Activated T-cell treated with anti-CD3 and anti-CD28 coated beads for 48 hours (primary cell): ENCODE data around the gene DKK2.

Source experiments
- DNase-seq: peaks from one replicate; pipeline ENCODE4 v3.0.0-alpha.2; 2020; ENCODE audit warnings: low read depth

DKK2 gene

DNA sequence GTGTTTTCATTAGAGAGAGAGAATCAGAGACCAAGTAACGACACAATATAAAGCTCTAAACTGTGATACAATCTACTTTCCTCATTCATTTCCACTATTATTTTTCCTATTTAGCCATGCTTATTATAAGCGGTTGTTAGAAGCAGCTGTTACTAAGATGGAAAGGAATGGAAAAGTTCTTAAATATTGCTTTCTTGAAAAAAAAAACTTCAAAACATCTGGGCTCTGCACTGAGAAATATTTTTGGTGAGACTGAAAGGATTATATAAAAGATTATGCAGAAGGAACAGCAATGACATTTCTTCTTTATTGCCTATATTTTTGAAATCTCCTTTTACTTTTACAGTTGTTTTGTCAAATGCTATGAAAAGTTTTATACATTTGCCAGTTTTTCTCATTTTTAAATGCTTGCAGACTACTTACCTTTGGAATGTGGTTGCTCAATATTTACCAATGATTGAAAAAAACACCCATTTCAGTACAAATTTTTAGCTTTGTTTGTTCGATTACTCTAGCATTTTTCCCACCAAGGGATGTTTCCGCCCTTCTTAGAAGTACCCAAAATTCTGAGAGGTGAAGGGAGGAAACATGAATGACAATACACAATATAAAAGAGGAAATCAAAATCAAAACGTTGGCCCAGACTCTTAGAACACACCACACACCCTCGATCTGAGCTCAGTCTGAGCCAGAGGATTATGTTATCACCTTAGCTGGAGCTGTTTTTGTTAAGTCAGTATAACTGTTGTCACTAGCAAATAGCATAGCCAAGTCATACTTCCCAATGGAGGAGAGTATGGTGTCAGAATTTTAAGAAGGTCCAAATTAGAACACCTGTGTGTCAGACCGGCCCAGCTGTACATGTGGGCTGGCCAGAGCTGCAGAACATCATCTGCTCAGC, 18.4 kb downstream of the DKK2 start:
- DNase-seq, result no peak

GRCh38 chr4:107011312-107011711, 24.8 kb downstream of the DKK2 start:
- no peak for DNase-seq

DNA sequence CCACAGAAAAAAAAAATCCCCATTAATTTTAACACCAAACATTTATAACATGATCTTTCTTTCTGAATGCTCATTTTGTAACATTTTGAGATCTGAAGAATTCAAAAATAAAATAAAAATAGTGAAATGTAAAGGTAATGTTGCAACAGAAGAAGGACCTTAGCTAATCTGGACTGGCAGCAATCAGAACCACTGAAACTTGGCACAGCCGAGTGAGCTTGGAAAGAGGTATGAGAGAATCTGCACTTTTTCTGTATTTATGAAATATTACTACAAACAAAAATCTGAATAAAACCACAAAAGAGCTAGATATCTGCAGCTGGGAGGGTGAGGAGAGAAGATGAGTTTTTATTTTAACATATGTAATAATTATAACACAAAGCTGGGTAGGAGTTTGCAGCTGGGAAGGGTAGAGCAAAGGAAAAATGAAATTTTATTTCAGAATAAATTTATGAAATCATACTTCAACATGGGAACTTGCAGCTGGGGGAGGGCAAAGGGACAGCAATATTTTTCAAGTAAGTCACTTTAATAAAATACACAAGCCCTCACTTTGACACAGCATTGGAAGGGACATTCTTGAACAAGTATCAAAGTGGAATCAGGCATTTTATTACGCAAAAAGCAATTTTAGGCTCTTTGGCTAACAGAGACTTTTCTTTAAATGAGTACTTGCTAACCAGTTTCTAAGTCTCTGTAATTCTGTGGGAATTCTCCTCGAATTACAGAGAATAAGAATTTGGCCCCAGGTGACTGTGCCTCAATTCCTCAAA, 26.7 kb downstream of the DKK2 start:
- no peak for DNase-seq

GRCh38 chr4:107008115-107008514, 28.0 kb downstream of the DKK2 start:
- no peak for DNase-seq

DNA sequence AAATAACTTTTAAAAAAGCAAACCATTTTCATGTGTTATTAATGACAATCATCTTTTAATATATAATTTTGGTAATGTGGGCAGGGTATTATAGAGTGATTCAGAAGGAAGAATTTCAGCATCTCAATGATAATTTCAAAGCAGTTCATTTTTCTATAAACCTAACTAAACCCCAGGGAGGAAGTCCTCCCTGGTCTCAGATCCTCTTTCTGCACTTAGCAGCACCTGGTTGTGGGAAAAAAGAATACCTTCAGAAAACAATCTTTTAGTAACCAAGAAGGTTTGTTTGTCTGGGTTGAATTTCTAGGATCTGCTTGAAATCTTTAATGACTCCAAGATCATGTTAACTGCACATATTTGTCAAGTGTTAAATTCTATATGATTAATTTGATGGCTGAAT, 29.9 kb downstream of the DKK2 start:
- DNase-seq, result no peak

DNA sequence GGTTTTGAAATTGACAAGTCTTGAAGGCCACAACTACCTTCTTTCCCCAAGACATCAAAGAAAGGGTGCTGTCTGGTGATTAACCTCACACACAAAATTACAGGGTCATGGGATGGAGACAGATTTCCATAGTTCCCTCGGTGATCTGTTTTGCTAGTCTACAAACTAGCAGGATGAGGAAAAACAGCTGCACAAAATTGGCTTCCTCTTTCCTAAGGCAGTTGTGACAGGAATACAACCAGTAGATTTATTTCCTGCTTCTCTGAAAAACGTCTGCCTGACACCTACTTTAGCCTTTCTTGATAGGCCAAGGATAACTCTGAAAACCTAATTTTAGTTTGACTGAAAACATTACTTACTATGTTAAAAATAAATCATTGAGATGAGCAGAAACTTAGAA, 39.6 kb downstream of the DKK2 start:
- DNase-seq, result no peak

DNA sequence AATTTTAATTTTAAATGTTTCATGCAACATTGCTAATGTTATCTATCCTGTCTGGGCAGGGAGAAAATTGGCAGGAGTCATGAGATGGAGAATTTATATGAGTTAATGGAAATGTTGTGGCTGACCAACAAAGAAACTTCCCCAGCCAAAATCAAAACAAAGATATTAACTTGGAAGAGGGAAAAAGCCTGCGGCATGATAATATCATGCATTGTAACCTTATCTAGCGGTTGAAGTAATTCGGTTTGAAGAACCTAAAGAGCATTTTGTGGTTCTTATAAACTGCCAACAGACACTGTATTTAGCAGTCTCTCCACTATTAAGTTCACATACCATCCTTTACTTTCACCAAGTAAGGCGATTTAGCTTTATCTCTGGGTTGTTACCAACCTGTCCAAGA, 42.3 kb downstream of the DKK2 start:
- DNase-seq, result no peak

DNA sequence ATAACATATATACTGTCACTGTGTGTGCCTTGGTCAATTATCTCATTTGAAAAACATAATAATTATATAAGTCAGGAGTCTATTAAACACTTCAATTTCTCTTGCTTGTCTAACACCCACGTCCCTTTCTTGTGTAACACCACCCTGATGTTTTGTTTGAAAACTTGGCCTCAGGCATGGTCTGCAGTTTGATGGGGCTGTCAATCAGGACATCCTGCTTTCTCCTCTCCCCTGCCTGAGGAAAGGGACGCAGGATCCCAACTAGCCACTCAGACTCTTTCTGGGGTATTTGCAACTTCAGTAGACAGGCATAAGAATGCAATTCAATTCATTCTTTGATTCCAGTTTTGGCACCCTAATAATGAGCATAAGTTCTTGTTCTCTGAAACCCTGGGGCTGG, 48.8 kb downstream of the DKK2 start:
- DNase-seq, result no peak

DNA sequence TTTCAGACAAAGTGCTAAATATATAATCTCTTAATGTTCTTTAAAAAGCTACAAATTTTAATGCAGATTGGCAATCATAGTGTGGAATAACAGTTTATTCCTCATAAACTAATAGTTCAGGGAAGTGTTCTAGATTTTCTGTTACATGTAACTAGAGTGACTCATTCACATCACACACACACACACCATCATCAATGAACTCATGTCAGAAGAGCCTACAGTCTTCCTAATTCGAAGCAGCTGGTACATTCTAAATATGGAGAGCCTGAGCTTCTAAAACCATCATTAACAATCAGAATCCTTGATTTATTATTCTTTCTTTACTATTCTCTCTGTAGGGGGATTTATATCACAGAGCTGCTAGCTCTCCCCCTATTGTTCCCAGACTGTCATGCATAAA, 49.6 kb downstream of the DKK2 start:
- no peak for DNase-seq

- no peak for DNase-seq
Measured at GRCh38 chr4:106985830-106986229, 50.3 kb downstream of the DKK2 start.

- DNase-seq, result no peak
Measured at GRCh38 chr4:106982711-106983211, 53.4 kb downstream of the DKK2 start.

GRCh38 chr4:106981431-106981830, 54.7 kb downstream of the DKK2 start:
- no peak for DNase-seq

GRCh38 chr4:106979476-106979875, 56.6 kb downstream of the DKK2 start:
- no peak for DNase-seq

GRCh38 chr4:106978046-106978774, 57.9 kb downstream of the DKK2 start:
- no peak for DNase-seq

DNA sequence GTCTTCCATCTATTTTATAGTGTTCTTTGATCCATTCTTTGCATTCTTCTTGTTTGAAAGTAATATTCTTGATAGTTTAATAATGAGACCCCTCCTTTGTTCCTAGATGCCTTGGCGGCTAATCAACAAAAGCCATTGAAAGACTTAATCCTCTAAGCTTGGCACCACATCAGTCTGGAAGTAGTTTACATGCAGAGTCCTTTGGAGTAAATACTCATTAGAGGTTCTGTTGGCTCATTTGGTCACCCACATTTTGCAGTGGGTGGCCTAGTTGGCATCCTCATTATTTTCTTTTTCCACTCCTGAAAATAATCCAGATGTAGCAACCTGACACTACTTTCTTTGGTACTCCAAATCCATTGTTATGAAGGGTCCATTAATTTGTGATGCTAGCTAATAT, 64.5 kb downstream of the DKK2 start:
- DNase-seq, result no peak

- no peak for DNase-seq
Measured at GRCh38 chr4:106967892-106968291, 68.2 kb downstream of the DKK2 start.

GRCh38 chr4:106953036-106953705, 82.9 kb downstream of the DKK2 start:
- no peak for DNase-seq

DNA sequence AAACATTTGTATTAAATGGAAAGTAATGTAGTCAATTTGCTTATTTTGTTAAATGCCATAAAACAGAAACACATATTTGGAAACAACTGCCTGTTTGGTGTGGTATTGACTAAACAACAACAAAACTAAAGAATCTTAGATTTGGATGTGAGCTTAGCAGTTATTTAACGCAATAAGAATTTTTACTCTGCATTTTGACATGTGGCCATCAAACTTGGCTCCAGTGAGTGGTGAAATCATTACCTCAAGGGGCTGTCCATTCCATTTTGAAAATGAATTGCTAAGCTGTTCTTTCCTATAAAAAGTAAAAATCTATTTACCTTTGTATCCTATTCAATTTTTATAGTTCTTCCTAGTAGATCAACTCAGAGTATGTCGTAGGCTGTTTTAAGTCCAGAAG, 84.2 kb downstream of the DKK2 start:
- no peak for DNase-seq

DNA sequence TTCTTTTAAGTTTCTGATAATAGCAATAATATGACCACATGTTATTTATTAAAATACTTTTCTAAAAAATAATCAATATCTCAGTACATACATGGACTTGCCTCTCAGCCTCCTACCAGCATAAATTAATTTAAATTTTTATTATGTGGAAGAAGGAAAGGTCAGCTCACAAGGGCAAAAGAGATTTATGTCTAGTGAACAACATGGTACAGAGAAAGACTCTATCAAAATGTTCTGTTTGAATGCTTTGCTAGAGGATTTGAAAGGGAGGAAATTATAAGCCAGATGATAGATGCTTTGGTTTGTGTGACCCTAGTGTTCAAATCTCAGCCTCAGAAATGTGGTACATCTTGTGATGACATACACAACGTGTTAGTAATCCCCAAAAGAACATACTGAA, 94.3 kb downstream of the DKK2 start:
- DNase-seq, result no peak

- no peak for DNase-seq
Measured at GRCh38 chr4:106930522-106930921, 105.6 kb downstream of the DKK2 start.

DNA sequence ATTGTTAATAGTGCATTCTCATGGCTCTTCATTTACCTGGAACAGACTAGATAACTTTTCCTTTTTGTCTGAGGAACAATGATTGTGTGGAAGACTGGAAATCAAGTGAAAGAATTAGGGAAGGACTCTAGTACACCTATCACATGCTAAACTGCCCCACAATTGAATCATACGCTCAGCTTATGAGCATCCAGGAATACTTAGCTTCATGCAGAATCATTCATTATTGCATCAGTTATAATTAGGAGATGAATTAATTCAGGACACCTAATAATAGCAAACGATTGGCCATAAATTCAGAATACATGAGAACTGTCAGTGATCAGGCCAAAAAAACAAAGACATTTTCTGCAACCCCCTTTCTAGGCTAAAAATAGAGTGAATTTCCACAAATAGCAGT, 106.9 kb downstream of the DKK2 start:
- no peak for DNase-seq

GRCh38 chr4:106914223-106914622, 121.9 kb downstream of the DKK2 start:
- DNase-seq, result no peak
